Stromal cell of bone marrow (primary cell): ENCODE results near the gene BICDL1.

Experiments
- DNase-seq: peaks from one replicate; pipeline ENCODE4 v3.0.0-alpha.2; 2012; ENCODE audit warnings: low read depth

Gene BICDL1

DNA sequence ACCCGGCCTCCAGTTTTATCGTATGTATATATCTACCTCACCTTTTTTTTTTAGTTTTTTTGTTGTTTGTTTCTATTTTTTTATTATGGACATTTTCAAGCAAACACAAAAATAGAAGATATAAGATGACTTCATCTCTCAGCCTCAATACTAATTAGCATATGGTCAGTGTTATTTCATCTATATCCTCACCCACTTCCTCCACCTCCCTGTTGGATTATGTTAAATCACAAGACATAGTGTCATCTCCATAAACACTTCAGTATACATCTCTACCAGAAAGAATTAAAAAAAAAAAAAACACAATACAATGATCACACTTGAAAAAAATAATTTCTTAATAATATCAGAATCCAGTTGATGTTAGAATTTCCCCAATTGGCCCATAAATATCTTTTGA lies 92.6 kb downstream of the BICDL1 start:
- DNase-seq = no peak

DNA sequence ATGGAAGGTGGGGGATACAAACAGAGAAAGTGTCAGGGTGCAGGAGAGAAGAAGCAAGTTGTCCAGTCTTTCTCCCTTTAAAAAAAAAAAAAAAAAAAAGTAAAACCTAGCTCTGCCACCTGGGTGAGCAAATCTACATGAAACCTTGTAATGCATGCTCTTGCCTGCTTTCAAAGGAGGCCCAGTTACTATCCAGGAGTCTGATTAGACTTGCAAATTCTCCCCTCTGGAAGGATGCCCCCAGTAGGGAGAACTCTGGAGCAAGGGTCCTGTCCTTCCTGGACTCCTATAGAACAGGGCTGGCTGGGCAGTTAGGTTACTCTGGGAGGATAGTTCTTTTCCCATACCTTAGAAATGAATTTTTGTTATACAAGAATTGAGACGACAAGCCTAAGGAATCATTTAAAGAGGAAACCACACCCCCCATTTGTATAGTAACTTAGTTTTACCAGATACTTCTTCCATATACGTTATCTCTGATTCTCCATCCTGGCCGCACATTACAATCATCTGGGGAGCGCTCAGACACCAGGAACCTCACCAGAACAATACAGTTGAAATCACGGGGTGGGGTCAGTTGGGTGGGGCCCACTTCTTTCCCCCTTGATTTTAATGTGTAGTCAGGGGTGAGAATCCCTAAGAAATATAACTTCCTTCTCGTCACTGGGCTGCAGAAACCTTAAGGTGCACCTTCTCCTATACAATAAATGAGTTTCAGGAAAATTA lies 97.0 kb downstream of the BICDL1 start:
- no peak for DNase-seq

DNA sequence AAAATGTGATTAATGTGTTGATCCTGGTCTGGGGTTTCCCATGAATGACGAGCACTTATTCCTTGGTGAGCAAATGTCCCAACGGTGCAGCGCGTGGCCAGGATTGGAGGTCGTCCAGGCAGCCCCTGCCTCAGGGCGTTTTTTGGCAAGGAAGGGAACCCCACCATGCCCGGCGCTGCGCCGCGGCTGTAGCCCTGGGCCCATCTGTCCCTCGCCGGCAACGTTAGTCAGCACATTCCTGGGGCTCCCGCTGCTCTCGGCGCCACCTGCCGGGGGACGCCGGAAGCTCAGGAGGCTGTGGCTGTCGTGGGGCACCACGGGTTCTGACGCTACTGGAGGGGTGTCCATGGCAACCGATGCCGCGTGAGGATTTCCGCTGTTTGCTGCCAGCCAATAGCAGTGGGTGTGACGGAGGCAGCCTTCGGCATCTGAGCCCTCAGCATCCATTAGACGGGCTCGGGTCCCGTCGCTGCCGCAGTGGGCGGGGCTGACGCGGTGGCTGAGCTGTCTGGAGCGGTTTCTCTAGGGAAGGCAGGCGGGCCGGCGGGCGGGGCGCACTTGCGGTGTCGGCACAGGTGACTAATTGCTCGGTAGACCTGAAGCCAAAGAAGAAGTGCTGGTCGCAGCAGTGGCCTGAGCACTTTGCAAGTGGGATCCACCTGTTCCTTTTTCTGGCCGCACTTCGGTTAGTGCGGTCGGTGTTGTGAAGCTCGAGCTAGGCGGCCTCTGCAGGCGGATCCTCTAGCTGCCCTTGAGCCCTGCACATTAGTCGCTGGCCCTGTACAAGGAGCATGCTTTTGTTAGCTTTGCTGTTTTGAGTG lies 98.0 kb downstream of the BICDL1 start:
- peak; percentile 98 for DNase-seq

DNA sequence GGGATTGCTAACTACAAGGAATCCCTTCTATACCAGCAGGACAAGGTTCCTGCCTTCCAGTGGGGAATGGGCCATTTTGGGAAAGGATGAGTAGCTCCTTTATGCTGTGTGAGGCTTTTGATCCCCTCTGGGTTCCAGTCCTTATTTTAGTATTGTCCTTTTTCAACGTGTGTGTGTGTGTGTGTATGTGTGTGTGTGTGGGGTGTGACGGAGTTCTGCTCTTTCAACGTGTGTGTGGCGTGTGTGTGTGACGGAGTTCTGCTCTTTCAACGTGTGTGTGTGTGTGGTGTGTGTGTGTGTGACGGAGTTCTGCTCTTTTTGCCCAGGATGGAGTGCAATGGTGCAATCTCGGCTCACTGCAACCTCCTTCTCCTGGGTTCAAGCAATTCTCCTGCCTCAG lies 100.1 kb downstream of the BICDL1 start:
- DNase-seq = no peak

DNA sequence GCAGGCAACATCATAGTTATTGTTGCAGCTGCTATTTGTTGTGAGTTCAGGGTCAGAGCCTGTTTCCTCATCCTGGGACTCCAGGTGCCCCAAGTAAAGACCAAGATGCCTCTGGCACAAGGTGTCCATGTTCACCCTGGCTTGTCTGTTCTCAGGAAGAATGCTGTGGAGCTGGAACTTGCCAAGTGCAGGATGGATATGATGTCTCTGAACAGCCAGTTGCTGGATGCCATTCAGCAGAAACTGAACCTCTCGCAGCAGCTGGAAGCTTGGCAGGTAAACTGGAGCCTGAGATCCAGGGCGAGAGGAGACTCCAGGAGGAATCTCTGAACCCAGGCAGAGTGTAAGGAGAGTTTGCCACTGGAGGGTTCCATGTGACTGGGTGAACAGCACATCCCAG lies 100.8 kb downstream of the BICDL1 start:
- no peak for DNase-seq

DNA sequence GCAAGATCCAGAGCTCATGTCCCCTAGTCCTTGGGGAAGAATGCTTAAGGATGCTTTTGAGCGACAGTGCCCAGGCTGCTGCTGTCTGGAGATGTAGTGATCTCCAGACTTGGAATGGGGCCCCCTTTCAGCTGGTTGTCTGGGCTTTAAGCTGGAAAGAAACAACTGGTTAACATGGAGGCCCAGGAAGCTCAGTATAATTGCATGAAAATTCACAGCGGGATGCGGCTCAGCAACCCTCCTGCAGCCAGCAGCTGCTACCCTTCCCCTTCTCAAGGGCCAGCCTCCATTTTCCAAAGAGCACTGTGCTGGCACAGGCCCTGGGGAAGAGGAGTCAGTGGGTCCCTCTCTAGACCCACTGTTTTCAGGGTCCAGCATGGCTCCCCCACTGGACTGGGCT lies 101.2 kb downstream of the BICDL1 start:
- DNase-seq = no peak

DNA sequence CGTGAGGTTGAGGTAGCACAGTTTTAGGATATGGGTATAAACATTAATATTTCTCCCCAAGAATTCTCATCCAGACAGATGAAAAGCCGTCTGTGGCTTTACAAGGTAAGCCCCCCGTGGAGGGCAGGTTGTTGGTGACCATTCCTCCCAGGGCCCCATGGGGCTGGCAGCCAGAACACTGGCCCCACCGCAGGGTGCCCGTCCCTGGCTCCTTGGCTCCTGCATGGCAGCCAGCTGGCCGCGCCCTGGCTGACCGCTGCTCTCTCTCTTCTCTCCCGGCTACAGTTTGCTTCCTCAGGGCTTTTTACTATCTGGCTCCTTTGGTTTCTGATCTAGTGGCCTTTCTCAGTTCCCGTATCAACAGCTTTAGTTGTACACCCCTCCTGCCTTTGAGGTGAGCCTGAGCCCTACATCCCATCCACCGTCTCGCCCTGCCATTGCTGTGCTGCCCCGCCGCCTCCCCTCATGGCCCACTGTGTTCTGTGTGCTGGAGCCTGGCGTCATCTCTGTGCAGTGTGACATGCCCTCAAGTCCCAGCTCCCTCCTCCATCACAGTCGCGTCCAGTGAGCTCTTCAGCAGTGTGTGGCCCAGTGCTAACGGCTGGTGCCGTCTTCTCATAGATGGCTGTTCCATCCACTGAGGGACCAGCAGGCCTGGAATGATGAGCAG lies 101.7 kb downstream of the BICDL1 start:
- DNase-seq = no peak

DNA sequence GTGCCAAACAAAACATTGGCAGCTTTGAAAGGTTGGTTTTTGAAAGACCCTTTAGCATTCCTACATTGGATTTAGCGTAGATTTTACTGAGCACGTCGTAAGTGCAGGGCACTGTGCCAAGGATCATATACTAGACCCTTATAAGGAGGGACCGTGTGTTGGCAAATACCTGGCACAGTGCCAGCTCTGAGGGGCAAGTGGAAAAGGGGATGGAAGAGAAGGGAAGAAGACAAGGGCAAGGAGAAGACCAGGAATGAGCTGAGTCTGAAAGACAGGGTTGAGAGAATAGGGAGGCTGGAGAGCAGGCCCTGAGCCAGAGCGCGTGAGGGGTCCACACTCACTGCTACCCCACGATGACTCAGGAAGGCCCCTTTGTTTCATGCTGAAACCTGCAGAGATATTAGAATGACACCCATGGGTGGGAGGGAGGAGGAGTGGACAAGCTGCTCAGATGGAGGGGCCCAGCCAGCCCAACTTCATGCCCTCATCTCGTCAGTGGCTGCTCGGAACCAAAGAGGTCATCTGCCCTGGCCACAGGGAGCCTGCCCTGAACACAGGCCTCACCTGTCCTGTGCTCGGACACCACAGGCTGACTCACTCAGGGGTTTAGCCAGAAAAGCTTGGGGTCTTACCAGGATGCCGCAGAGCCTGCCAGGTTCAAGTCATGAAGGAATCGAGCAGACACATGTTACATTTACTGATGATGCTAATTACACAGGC lies 102.5 kb downstream of the BICDL1 start:
- no peak for DNase-seq

DNA sequence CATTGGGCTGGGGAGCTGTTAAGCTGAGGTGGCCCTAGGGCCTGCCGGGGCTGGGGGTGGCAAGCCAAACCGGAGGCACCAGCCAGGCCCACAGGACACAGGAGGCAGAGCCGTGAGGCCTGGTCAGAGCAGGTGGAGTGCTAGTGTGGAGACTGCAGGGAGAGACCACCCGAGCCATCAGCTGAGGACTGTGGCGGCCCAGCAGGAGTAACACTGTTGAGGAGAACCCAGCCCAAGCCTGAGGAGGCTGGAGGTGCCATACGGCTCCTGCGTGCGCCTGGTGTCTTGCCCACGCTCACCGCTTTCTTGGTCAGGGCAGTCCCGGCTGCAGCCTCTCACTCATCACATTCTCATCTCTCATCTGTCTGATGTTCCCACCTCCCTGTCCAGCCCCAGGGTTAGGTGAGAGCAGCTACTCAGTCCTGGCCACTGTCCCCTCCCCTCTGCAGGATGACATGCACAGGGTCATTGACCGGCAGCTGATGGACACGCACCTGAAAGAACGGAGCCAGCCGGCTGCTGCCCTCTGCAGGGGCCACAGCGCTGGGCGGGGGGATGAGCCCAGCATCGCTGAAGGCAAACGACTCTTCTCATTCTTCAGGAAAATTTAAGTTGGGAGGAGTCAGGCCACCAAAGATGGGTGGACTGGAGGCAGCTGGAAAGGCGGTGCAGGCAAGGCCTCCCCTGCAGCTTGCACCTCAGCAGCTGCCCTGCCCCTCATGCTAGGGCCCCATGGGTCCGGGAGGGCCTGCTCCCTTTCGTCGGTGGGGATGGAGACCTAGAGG lies 103.7 kb downstream of the BICDL1 start:
- no peak for DNase-seq

DNA sequence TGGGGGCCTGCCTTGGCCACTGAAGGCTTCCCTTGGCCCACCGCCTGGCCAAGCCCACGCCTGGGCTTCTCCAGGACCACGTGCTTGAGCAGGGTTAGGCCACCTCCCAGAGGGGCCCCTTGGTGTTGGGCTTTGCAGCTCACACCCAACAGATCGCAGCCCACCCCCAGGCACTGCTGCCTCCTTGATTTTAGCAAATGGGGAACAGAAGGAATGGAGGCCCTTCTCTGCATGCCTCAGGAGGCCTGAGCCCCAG lies 104.2 kb downstream of the BICDL1 start:
- no peak for DNase-seq

DNA sequence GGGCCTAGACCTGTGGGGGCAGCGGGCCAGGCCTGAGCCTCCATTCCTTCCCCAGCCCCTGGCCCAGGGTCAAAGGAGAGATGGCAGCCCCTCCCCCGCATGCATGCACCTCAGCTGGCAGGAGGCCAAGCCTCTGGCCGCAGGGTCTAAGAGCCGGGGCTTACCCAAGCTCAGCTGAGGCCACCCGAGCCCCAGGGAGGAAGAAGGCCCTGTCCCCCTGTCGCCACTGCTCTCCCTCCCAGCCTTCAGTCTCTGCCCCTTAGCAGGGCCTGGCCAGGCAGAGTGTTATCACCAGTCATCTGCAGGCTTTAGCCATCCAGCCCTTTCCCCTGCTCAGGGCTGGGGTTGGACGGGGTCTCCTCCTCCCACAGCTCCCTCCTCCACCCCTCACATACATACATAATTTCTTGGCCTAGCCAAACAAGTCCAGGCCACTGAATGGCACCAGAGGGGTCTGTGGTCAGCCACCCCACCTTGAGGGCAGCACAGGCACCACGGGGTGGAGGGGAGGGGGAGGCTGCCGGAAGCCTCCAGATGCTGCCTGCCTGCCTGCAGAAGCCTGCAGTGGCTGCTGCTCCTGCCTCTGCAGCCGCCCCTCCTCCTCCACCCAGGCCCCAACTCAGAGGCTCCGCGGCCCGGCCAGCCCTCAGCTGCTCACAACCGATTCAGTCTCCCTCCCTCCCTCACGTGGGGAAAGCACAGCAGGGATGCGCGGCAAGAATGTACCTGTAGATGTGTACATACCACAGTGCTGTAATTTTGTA lies 104.7 kb downstream of the BICDL1 start:
- no peak for DNase-seq

DNA sequence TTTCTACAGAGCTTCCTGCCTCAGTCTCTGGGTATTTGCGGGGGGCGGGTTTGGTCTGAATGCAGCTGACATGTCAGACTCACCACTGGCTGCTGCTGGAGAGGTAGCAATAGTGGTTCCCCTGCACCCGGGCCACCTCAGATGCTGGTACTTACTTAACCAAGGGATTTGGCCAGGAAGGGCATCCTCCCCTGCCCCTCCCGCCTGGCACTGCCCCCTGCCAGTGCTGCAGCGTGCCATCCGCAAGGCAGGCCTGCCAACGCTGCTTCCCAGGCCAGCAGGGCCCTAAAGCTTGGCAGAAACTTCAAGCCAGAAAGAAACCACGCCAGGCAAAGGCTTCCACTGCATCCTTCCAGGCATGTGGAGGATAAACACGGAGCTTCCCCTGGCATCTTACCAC lies 105.4 kb downstream of the BICDL1 start:
- no peak for DNase-seq

DNA sequence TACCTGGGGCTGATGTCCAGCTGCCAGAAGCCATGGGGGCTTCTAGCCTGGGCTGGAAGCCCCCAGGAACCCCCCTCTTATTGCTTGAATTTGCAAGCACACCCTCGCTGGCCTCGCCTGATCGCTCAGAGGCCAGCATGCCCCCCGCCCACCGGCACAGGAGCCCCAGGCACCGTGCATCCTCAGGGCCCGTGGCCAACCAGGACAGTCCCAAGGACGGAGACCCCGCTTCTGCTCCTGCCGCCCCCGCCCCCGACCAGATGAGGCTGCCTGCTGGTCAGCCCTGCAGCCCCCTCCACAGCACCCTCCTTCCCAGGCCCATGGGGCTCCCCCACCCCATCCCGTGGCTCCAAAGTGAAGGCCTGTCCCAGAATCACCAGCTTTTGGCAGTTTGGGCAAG lies 106.3 kb downstream of the BICDL1 start:
- DNase-seq = no peak

DNA sequence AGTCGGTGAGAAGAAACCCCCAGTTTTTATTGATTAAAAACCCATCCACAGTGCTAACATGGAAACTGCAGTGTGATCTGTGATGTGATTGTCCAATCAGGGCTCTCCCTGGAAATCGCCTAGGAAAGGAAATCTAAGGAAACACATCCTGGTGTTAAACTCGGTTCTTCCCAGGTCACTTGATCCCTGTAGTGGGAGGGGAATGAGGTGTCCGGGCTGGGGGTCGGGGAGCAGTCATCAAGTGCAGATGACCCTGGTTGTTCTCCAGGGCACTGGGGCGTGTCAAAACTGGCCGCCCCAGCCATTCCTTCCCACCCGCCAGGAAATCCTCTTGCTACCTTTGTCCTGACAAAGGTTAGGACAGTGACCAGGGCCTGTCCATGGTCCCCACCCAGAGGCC lies 106.7 kb downstream of the BICDL1 start:
- DNase-seq = no peak

DNA sequence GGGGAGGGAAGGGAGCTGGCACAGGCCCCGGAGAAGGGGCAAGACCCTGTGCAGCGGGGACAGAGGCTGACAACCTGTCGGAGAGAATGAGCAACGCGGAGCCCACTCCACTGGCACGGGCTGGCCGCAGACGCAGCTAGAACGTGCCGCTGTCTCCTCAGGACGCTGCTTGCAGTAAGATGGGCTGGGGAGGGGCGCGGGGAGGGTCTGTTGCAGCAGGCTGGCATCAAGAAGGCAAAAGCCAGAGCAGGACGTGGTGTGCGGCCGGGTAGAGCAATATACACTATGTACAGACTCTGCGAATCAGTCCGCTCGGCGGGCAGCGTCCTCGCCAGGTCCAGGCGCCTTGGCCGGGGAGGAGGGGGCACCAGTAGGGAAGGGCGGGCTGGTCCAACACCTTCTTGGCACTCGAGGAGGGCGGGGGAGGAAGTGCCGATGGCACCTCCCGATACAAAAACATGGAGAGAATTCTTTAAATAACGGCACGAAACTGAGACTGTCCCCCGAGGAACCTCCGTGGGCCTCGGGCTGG lies 107.7 kb downstream of the BICDL1 start:
- no peak for DNase-seq

DNA sequence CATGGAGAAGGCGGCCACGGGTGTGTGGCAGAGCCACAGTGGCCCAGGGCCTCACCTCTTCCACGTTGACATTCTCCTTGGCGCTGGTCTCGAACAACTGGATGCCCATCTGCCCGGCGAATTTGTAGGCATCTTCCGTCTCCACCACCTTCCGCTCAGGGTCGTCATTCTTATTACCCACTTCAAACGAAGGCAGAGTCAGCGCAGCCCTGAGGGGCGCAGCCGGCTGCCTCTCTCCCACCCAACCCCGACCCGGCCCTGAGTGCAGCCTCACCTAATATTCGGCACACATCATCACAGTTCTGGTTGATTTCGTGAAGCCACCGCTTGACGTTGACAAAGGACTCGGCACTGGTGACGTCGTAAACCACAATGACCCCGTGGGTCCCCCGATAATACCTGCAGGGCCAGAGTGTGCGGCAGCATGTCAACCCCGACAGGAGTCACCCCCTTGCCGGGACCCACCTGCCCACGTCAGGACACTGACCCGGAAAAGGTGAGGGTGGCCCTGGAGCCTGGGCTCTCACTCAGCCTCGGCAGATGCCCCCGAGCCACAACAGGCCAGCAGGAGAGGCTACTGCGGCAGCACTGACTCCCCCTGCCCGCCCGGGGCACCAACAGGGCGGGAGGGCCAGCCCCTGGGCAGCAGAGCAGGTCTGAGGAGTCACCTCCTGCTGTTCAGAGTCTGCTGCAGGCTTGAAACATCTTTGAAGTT lies 109.9 kb downstream of the BICDL1 start:
- DNase-seq = no peak

DNA sequence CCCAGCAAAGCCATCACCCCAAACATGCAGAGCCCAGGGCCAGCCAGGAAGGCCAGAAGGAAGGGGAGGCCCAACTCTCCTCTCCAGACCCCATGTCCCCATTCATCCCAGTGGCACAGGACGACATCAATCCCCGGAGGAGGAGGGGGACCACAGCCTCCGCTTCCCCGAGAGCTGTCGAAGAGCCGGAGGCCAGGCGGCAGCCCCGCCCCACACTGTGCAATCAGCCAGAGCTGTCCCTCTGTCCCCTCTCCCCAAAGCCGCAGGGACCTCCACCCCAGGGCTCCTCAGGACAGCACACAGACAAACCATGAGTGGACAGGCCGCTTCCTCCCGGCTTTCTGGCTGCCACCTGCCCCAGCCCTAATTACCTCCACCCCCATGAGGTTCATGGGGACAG lies 110.7 kb downstream of the BICDL1 start:
- no peak for DNase-seq

DNA sequence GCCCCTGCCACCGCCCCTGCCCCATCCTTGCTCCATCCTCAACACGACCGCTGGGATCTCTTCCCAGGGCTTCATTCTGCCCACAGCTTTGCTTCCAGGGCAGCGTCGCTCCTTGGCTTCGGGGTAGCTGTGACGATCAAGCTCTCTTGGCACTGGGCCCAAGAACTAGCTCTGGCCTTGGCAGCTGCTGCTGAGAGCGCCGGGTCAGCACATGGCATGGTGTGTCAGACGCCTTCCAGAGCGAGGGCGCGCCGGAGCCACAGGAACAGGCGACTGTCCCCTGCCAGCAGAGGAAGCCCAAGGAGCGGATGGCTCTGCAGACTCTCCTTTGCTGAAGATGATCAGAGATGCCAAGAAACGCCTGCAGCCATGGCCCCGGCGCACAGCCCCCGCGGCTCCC lies 111.6 kb downstream of the BICDL1 start:
- peak; percentile 24 for DNase-seq

DNA sequence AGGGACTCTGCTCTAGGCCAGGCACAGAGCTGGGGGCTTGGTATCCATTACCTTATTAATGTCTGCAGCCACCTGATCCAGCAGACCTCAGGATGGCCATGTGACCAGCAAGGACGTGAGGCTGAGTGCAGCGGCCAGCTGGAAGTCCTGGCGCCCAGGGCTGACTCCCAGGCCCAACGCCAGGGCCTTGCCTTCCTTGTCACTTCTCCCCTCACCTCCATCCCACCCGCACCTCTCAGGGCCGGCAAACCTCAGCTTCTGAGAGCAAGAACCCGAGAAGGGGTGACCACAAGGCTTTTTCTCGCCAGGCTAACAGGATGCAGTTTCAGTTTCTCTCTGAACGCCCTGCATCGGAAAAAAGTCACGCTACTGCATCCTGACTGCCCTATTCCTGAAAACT lies 112.1 kb downstream of the BICDL1 start:
- DNase-seq = no peak

DNA sequence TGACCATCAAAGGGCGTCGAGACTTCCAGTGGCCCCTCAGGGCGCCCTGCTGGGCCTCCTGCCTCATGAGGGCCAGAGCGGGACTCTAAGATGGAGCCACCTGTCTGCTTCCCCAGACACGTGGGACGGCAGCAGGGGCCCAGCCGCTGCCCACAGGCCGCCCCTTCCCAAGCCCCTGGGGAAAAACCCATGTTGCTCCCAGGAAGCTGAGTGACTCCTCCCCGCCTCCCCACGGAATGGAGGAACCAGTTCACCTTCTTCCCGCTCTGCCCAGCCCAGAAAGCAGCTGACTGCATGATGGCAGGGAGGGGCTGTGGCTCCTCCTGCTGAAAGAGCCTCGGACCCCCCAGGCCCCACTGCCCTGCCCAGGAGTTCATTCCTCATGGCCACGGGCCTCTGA lies 112.6 kb downstream of the BICDL1 start:
- no peak for DNase-seq
